Keratinocyte (primary cell): ENCODE results near the gene CREB5. TPM values are rescaled to one million over a fixed set of nuclear protein-coding genes. Genes with fewer than 3 reads are reported as not detected.

Source experiments
- DNase-seq: peaks from one replicate; pipeline ENCODE4 v3.0.0-alpha.2; 2011; ENCODE audit warnings: low read depth, missing footprints, low spot score
- FAIRE-seq: peaks from 2 replicates; lab custom pipeline; 2011; peaks lifted over from hg19 to GRCh38; lab: Jason Lieb, UNC
- H2AFZ ChIP-seq: 2 replicates; pipeline ENCODE4 v1.6.0; 2012; ENCODE audit warnings: low read length, control low read depth, inconsistent platforms; ENCODE audit not compliant: control insufficient read depth
- H3K27ac ChIP-seq: 2 replicates; pipeline ENCODE4 v1.5.1; 2011; ENCODE audit warnings: low read length; ENCODE audit not compliant: control insufficient read depth, insufficient read depth
- H3K27me3 ChIP-seq: 3 replicates; pipeline ENCODE4 v1.6.0; 2011; ENCODE audit warnings: low read length; ENCODE audit not compliant: control insufficient read depth, insufficient read depth; ENCODE audit errors: extremely low read depth
- H3K36me3 ChIP-seq, 2 experiments: 2 replicates in 1 of 2; 3 replicates in 1 of 2; pipeline ENCODE4 v1.5.1; 2011; ENCODE audit warnings: low read length in 2 of 2, mild to moderate bottlenecking in 1 of 2; ENCODE audit not compliant: control insufficient read depth in 2 of 2, insufficient read depth in 2 of 2; ENCODE audit errors: extremely low read depth in 1 of 2
- H3K4me1 ChIP-seq: 3 replicates; pipeline ENCODE4 v1.5.1; 2011; ENCODE audit warnings: low read length; ENCODE audit not compliant: control insufficient read depth, insufficient read depth; ENCODE audit errors: extremely low read depth
- H3K4me2 ChIP-seq: 3 replicates; pipeline ENCODE4 v1.6.0; 2011; ENCODE audit warnings: low read depth, low read length; ENCODE audit not compliant: control insufficient read depth, insufficient read depth; ENCODE audit errors: extremely low read depth
- H3K4me3 ChIP-seq, 3 experiments: fragments of 200-600 bp in 1 of 3; sonication (generic) in 1 of 3; 2 replicates in 2 of 3; 3 replicates in 1 of 3; pipeline ENCODE4 v1.5.1; 2011 to 2016; ENCODE audit warnings: low read length in 3 of 3, mild to moderate bottlenecking in 3 of 3, control low read depth in 2 of 3, inconsistent platforms in 1 of 3, low read depth in 1 of 3, mixed read lengths in 1 of 3, mixed run types in 1 of 3, moderate library complexity in 1 of 3; ENCODE audit not compliant: control insufficient read depth in 2 of 3, insufficient read depth in 2 of 3; ENCODE audit errors: extremely low read depth in 1 of 3
- H3K79me2 ChIP-seq: 2 replicates; pipeline ENCODE4 v1.6.0; 2012; ENCODE audit warnings: low read length; ENCODE audit not compliant: control insufficient read depth, insufficient read depth
- H3K9ac ChIP-seq: 3 replicates; pipeline ENCODE4 v1.6.0; 2011; ENCODE audit warnings: low read length; ENCODE audit not compliant: control insufficient read depth, insufficient read depth; ENCODE audit errors: extremely low read depth
- H3K9me1 ChIP-seq: 3 replicates; pipeline ENCODE4 v1.6.0; 2011; ENCODE audit warnings: low read length; ENCODE audit not compliant: control insufficient read depth, insufficient read depth; ENCODE audit errors: extremely low read depth
- H3K9me3 ChIP-seq: 2 replicates; pipeline ENCODE4 v1.5.1; 2012; ENCODE audit warnings: low read depth, low read length; ENCODE audit not compliant: control insufficient read depth
- H4K20me1 ChIP-seq: 3 replicates; pipeline ENCODE4 v1.6.0; 2011; ENCODE audit warnings: low read length; ENCODE audit not compliant: control insufficient read depth, insufficient read depth; ENCODE audit errors: extremely low read depth
- EZH2 ChIP-seq: IDR thresholded peaks from one replicate; pipeline ENCODE4 v1.6.1; 2012; ENCODE audit warnings: inconsistent platforms, mild to moderate bottlenecking, low read length, moderate library complexity
- dilution Hi-C: fragments of 300-500 bp; cut with MboI; formaldehyde crosslinking; loops from one replicate; pipeline ENCODE4 v1.7.0; 2020; ENCODE audit warnings: low sequenced_read_pairs; ENCODE audit not compliant: extremely low pct_ligation_motif_present
- polyA plus RNA-seq, 5 experiments: library from polyadenylated mRNA; depleted of rRNA in 3 of 5; stranded (reverse) in 3 of 5; stranded (forward) in 1 of 5; unstranded in 1 of 5; fragments of >200 nt; gene quantifications; 1 replicate in 1 of 5; 2 replicates in 3 of 5; 3 replicates in 1 of 5; pipeline versions ENCODE4 v1.2.1 to v1.2.3, GENCODE V29; 2011 to 2012; ENCODE audit warnings: missing spikeins in 2 of 5, low read depth in 1 of 5, low replicate concordance in 1 of 5
- TF ChIP-seq, protein P1 (sequence below), 3 experiments: IDR thresholded peaks in 1 of 3; conservative IDR thresholded peaks in 1 of 3; optimal IDR thresholded peaks in 1 of 3; 2 replicates in 2 of 3; 3 replicates in 1 of 3; pipeline versions ENCODE3 to v1.5.1; 2011; ENCODE audit warnings: low read length in 3 of 3, mild to moderate bottlenecking in 3 of 3, moderate library complexity in 2 of 3, control low read depth in 1 of 3, inconsistent platforms in 1 of 3; ENCODE audit not compliant: insufficient read depth in 2 of 3; ENCODE audit errors: extremely low read depth in 1 of 3

Gene CREB5
- polyA plus RNA-seq, 1 donor (not counting 4 experiments of a cell fraction or from before 2014, with no cell fraction given): 7.9 TPM

DNA sequence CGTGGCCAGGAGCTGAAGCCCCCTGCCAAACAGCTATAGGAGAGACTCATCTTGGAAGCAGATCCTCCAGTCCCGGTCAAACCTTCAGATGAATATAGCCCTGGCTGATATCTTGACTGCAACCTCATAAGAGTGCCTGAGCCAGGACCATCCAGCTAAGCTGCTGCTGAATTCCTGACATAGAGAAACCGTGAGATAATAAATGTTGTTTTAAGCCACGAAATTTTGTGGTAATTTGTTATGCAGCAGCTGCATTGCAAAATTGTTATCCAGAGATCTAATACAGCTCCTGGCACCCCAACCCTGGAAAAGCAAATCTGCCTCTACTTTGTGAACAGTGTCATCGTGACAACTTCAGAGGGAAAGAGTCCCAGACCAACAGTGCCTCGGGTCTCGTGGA, 119.9 kb downstream of the CREB5 start:
- DNase-seq: no peak
- dilution Hi-C loops: no loop called here

DNA sequence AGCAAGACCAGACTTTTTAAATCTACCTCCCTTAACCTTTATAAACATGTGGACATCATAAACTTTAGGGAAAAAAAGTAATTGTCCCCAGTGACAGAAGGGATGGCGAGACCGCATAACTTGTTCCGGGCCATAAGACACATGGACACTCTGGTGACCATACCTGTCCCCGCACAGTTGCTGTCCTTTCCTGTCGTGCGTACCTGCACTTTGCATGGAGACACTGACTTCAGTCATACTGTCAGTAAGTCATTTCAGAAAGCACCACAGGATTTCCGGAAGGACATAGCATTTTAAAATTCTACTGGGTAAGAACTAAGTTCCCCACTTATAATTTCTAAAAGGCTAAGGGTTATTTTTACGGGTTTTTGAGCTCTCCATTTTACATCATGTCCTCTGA, 120.9 kb downstream of the CREB5 start:
- dilution Hi-C loops: no loop called here

More for the DNA sequence above, 119.9 kb downstream of the CREB5 start:
- H3K4me2 ChIP-seq: no peak overlapping the region
- H3K27me3 ChIP-seq: peaks cover 8% of the 10 kb centered on the region
- no peaks in the 10 kb centered on the region for H3K79me2 ChIP-seq
- no peaks in the 10 kb centered on the region for H3K4me1 ChIP-seq
- H3K9me3 ChIP-seq: no peaks in the 10 kb centered on the region
- H3K4me3 ChIP-seq: no peak overlapping the region
- no peak overlapping the region for H2AFZ ChIP-seq
- no peaks in the 10 kb centered on the region for H3K9me1 ChIP-seq
- no peak for FAIRE-seq
- H3K36me3 ChIP-seq: no peaks in the 10 kb centered on the region
- no peaks in the 10 kb centered on the region for H4K20me1 ChIP-seq
- TF ChIP-seq, protein P1, sequence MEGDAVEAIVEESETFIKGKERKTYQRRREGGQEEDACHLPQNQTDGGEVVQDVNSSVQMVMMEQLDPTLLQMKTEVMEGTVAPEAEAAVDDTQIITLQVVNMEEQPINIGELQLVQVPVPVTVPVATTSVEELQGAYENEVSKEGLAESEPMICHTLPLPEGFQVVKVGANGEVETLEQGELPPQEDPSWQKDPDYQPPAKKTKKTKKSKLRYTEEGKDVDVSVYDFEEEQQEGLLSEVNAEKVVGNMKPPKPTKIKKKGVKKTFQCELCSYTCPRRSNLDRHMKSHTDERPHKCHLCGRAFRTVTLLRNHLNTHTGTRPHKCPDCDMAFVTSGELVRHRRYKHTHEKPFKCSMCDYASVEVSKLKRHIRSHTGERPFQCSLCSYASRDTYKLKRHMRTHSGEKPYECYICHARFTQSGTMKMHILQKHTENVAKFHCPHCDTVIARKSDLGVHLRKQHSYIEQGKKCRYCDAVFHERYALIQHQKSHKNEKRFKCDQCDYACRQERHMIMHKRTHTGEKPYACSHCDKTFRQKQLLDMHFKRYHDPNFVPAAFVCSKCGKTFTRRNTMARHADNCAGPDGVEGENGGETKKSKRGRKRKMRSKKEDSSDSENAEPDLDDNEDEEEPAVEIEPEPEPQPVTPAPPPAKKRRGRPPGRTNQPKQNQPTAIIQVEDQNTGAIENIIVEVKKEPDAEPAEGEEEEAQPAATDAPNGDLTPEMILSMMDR (optimal IDR thresholded peaks at IDR 0.05 in 1 of 3, IDR thresholded peaks at IDR 0.05 in 1 of 3, conservative IDR thresholded peaks at IDR 0.05 in 1 of 3; ENCODE audit: extremely low read depth in 1 of 3, insufficient read depth in 2 of 3, low read length in 3 of 3): no peak
- no peak for TF ChIP-seq EZH2
- no peak overlapping the region for H3K9ac ChIP-seq
- no peak overlapping the region for H3K27ac ChIP-seq

More for the DNA sequence above, 120.9 kb downstream of the CREB5 start:
- Histone ChIP-seq H3K4me2 (no peak overlapping the region), H4K20me1 (no peaks in the 10 kb centered on the region), H3K9me1 (no peaks in the 10 kb centered on the region), H3K79me2 (no peaks in the 10 kb centered on the region), H3K27me3 (peaks cover 8% of the 10 kb centered on the region), H3K4me3 (no peak overlapping the region), H3K9ac (no peak overlapping the region), H3K27ac (no peak overlapping the region), H3K36me3 (no peaks in the 10 kb centered on the region), H2AFZ (no peak overlapping the region), H3K9me3 (no peaks in the 10 kb centered on the region), H3K4me1 (no peaks in the 10 kb centered on the region)
- TF ChIP-seq EZH2: no peak
- TF ChIP-seq, protein P1 (optimal IDR thresholded peaks at IDR 0.05 in 1 of 3, IDR thresholded peaks at IDR 0.05 in 1 of 3, conservative IDR thresholded peaks at IDR 0.05 in 1 of 3; ENCODE audit: extremely low read depth in 1 of 3, insufficient read depth in 2 of 3, low read length in 3 of 3): no peak
- FAIRE-seq (no peak), DNase-seq (no peak)
